SK-N-SH (cell line): Measurements from ENCODE around the gene HDAC4. TPM values are rescaled to one million over a fixed set of nuclear protein-coding genes. Genes with fewer than 3 reads are reported as not detected.

Experiments used
- CTCF ChIA-PET: fragments of 300-600, 350-600 bp; formaldehyde crosslinking; extraction: SDS; loops from one replicate; lab custom pipeline; 2021; lab: Yijun Ruan, JAX
- POLR2A ChIA-PET: fragments of 350-600 bp; sonication (Branson Sonifier 250); formaldehyde crosslinking; extraction: SDS; loops from one replicate; lab custom pipeline; 2020; ENCODE audit warnings: antibody characterized with exemption, inconsistent platforms; lab: Yijun Ruan, JAX
- DNase-seq: peaks from one replicate; pipeline ENCODE4 v3.0.0; 2012
- H2AFZ ChIP-seq: fragments of 200-600 bp; sonication (generic); 2 replicates; pipeline ENCODE4 v1.8.1; 2016; ENCODE audit warnings: antibody characterized with exemption, mild to moderate bottlenecking, low read depth
- H3F3A ChIP-seq: fragments of 200-600 bp; sonication (generic); replicated peaks from 2 replicates; pipeline ENCODE3; 2016; ENCODE audit warnings: antibody characterized with exemption, mild to moderate bottlenecking; ENCODE audit not compliant: insufficient read depth
- H3K27ac ChIP-seq, 2 experiments: fragments of 200-500 bp in 1 of 2; fragments of 200-600 bp in 1 of 2; sonication (Bioruptor generic) in 1 of 2; sonication (generic), shearing (Covaris generic) in 1 of 2; 2 replicates each; pipeline versions ENCODE4 v1.5.1 to v1.6.1; 2014 to 2016; ENCODE audit warnings: low read depth in 2 of 2, inconsistent platforms in 1 of 2, low read length in 1 of 2, mild to moderate bottlenecking in 1 of 2, mixed read lengths in 1 of 2
- H3K27me3 ChIP-seq: fragments of 200-600 bp; sonication (generic), shearing (Covaris generic); 2 replicates; pipeline ENCODE4 v1.6.1; 2016; ENCODE audit warnings: mixed run types; ENCODE audit not compliant: insufficient read depth
- H3K36me3 ChIP-seq, 2 experiments: fragments of 200-500 bp in 1 of 2; fragments of 200-600 bp in 1 of 2; sonication (Bioruptor generic) in 1 of 2; sonication (generic) in 1 of 2; replicated peaks in 1 of 2; 2 replicates each; pipeline versions ENCODE3 to v1.5.1; 2014 to 2016; ENCODE audit warnings: low read length in 1 of 2, mild to moderate bottlenecking in 1 of 2; ENCODE audit not compliant: insufficient read depth in 2 of 2, control insufficient read depth in 1 of 2
- H3K4me1 ChIP-seq, 2 experiments: fragments of 200-500 bp in 1 of 2; fragments of 200-600 bp in 1 of 2; sonication (Bioruptor generic) in 1 of 2; sonication (generic), shearing (Covaris generic) in 1 of 2; 2 replicates each; pipeline versions ENCODE4 v1.5.1 to v1.6.1; 2014 to 2016; ENCODE audit warnings: low read depth in 1 of 2, low read length in 1 of 2, mixed run types in 1 of 2; ENCODE audit not compliant: insufficient read depth in 2 of 2, control insufficient read depth in 1 of 2
- H3K4me2 ChIP-seq: fragments of 200-600 bp; sonication (generic), shearing (Covaris generic); 2 replicates; pipeline ENCODE4 v1.6.1; 2017; ENCODE audit warnings: mixed run types
- H3K4me3 ChIP-seq, 2 experiments: fragments of 200-500 bp in 1 of 2; fragments of 200-600 bp in 1 of 2; sonication (Bioruptor generic) in 1 of 2; sonication (generic), shearing (Covaris generic) in 1 of 2; 2 replicates each; pipeline versions ENCODE4 v1.5.1 to v1.8.1; 2014 to 2016; ENCODE audit warnings: low read depth in 2 of 2, inconsistent platforms in 1 of 2, low read length in 1 of 2, mild to moderate bottlenecking in 1 of 2, mixed read lengths in 1 of 2, moderate library complexity in 1 of 2
- H3K79me2 ChIP-seq: fragments of 200-600 bp; sonication (generic); 2 replicates; pipeline ENCODE4 v1.8.1; 2017; ENCODE audit warnings: mild to moderate bottlenecking; ENCODE audit not compliant: insufficient read depth
- H3K9ac ChIP-seq: fragments of 200-600 bp; sonication (generic); 2 replicates; pipeline ENCODE4 v1.6.1; 2017; ENCODE audit warnings: mixed run types
- H3K9me2 ChIP-seq: fragments of 200-600 bp; sonication (generic); 2 replicates; pipeline ENCODE4 v1.6.1; 2017; ENCODE audit warnings: mixed run types
- H3K9me3 ChIP-seq: fragments of 200-600 bp; sonication (generic); 2 replicates; pipeline ENCODE4 v1.6.1; 2017; ENCODE audit warnings: mixed run types, mild to moderate bottlenecking, moderate library complexity
- H4K20me1 ChIP-seq: fragments of 200-600 bp; sonication (generic); 2 replicates; pipeline ENCODE4 v1.6.1; 2017; ENCODE audit warnings: mild to moderate bottlenecking, mixed run types; ENCODE audit not compliant: insufficient read depth
- ELF1 ChIP-seq: IDR thresholded peaks from 2 replicates; pipeline ENCODE4 v1.4.0; 2012
- EP300 ChIP-seq, 2 experiments: IDR thresholded peaks; 2 replicates each; pipeline versions ENCODE4 v1.4.0 to v1.6.1; 2012; ENCODE audit warnings: borderline replicate concordance in 1 of 2, low read depth in 1 of 2, low read length in 1 of 2
- EZH2phosphoT487 ChIP-seq: fragments of 200-600 bp; sonication (generic); IDR thresholded peaks from 2 replicates; pipeline ENCODE4 v1.6.1; 2017; ENCODE audit warnings: low read depth, mixed run types, mild to moderate bottlenecking, antibody characterized with exemption, moderate library complexity, borderline replicate concordance
- FOSL2 ChIP-seq: IDR thresholded peaks from 2 replicates; pipeline ENCODE4 v1.4.0; 2012; ENCODE audit warnings: low read depth, mild to moderate bottlenecking, moderate library complexity, borderline replicate concordance
- FOXJ3 ChIP-seq: sonication (generic); formaldehyde crosslinking; IDR thresholded peaks from 2 replicates; pipeline ENCODE4 v1.5.1; 2020; ENCODE audit warnings: mild to moderate bottlenecking, missing genetic modification reagents
- GATA2 ChIP-seq: sonication (generic); formaldehyde crosslinking; IDR thresholded peaks from 2 replicates; pipeline ENCODE4 v1.5.0; 2020; ENCODE audit warnings: mild to moderate bottlenecking, missing genetic modification reagents
- JUND ChIP-seq: IDR thresholded peaks from 2 replicates; pipeline ENCODE4 v1.4.0; 2012
- MAX ChIP-seq: IDR thresholded peaks from 2 replicates; pipeline ENCODE4 v1.4.0; 2012; ENCODE audit warnings: low read depth
- MXI1 ChIP-seq: IDR thresholded peaks from 2 replicates; pipeline ENCODE4 v1.6.1; 2012; ENCODE audit warnings: mild to moderate bottlenecking, low read depth, low read length, improper control_type of control experiment
- NRF1 ChIP-seq: IDR thresholded peaks from 2 replicates; pipeline ENCODE4 v1.6.1; 2012; ENCODE audit warnings: low read depth, mild to moderate bottlenecking, low read length
- PBX3 ChIP-seq: IDR thresholded peaks from 2 replicates; pipeline ENCODE4; 2012
- RAD21 ChIP-seq: IDR thresholded peaks from 2 replicates; pipeline ENCODE4 v1.6.1; 2012; ENCODE audit warnings: mild to moderate bottlenecking, low read length
- RCOR1 ChIP-seq: fragments of 150-350 bp; IDR thresholded peaks from 2 replicates; pipeline ENCODE4 v1.6.1; 2017; ENCODE audit warnings: antibody characterized with exemption, low read length
- REST ChIP-seq: IDR thresholded peaks from 2 replicates; pipeline ENCODE4 v1.6.1; 2012; ENCODE audit warnings: mild to moderate bottlenecking, low read depth, low read length, moderate library complexity
- RFX5 ChIP-seq: IDR thresholded peaks from 2 replicates; pipeline ENCODE4 v1.6.1; 2012; ENCODE audit warnings: mild to moderate bottlenecking, improper control_type of control experiment, low read length
- RXRA ChIP-seq: IDR thresholded peaks from 2 replicates; pipeline ENCODE4 v1.4.0; 2012; ENCODE audit warnings: low read depth, mild to moderate bottlenecking, borderline replicate concordance
- SIN3A ChIP-seq: IDR thresholded peaks from 2 replicates; pipeline ENCODE4 v1.6.1; 2012; ENCODE audit warnings: low read depth, mild to moderate bottlenecking, low read length, moderate library complexity, borderline replicate concordance
- SMC3 ChIP-seq: IDR thresholded peaks from 2 replicates; pipeline ENCODE4 v1.6.1; 2012; ENCODE audit warnings: low read depth, low read length, improper control_type of control experiment
- TAF1 ChIP-seq: IDR thresholded peaks from 2 replicates; pipeline ENCODE4 v1.6.1; 2012; ENCODE audit warnings: low read depth, mild to moderate bottlenecking, low read length, moderate library complexity, borderline replicate concordance
- TCF12 ChIP-seq: IDR thresholded peaks from 2 replicates; pipeline ENCODE4 v1.4.0; 2012
- TEAD4 ChIP-seq: IDR thresholded peaks from 2 replicates; pipeline ENCODE4 v1.4.0; 2012; ENCODE audit warnings: mild to moderate bottlenecking, borderline replicate concordance; ENCODE audit not compliant: insufficient read depth
- USF1 ChIP-seq: IDR thresholded peaks from 2 replicates; pipeline ENCODE4 v1.4.0; 2012; ENCODE audit warnings: low read depth, borderline replicate concordance
- YY1 ChIP-seq: IDR thresholded peaks from 2 replicates; pipeline ENCODE4 v1.4.0; 2012; ENCODE audit warnings: low read depth, mild to moderate bottlenecking
- WGBS: methylation state at CpG from one replicate; pipeline ENCODE4 v1.1.6; 2017; ENCODE audit warnings: low lambda C conversion rate; 5-methylcytosine and 5-hydroxymethylcytosine counted together
- polyA plus RNA-seq, 3 experiments: library from polyadenylated mRNA; depleted of rRNA; stranded (reverse); fragments of >200 nt; gene quantifications; 2 replicates each; pipeline ENCODE4 v1.2.3, GENCODE V29; 2012

Gene HDAC4
- polyA plus RNA-seq, 1 of the 3 experiments (the other 2 are of a cell fraction), result 5.5 TPM

- TF ChIP-seq JUND, result no peak
- TF ChIP-seq RFX5, result no peak
- TF ChIP-seq SIN3A, result no peak
- no peak for TF ChIP-seq REST
- no peak for TF ChIP-seq RXRA
- no peak for TF ChIP-seq TEAD4
Observed at GRCh38 chr2:239046822-239047221, 354.0 kb downstream of the HDAC4 start (continued).

- Histone ChIP-seq H3K27ac (no peak overlapping the region), H3K9me3 (no peaks in the 10 kb centered on the region), H3K9ac (no peak overlapping the region), H4K20me1 (no peaks in the 10 kb centered on the region), H3K9me2 (no peaks in the 10 kb centered on the region), H3K79me2 (no peaks in the 10 kb centered on the region), H3K4me1 (no peaks in the 10 kb centered on the region; a peak in 1 of 4 replicates), H2AFZ (no peak overlapping the region), H3K27me3 (no peaks in the 10 kb centered on the region), H3K4me3 (no peak overlapping the region), H3K4me2 (no peak overlapping the region), H3F3A (no peaks in the 10 kb centered on the region), H3K36me3 (no peaks in the 10 kb centered on the region)
- CTCF ChIA-PET, result interaction anchor here (2.2 kb wide), 1 partner anchor 10 kb away, joined by 7 read pairs; no protein-coding TSS in a partner anchor
- POLR2A ChIA-PET, result no interaction called here
- no peak for DNase-seq
- WGBS, result 68% methylated on average over 8 of the region's 9 CpGs
- TF ChIP-seq MAX (no peak), TAF1 (no peak), RAD21 (no peak), REST (no peak), RCOR1 (no peak), NRF1 (no peak), ELF1 (no peak), PBX3 (no peak), EP300 (IDR thresholded peaks at IDR 0.05; ENCODE audit: borderline replicate concordance in 1 of 2, low read depth in 1 of 2, low read length in 1 of 2) (no peak), FOSL2 (no peak), GATA2 (CRISPR knock-in tag) (no peak), MXI1 (no peak), SMC3 (no peak), TCF12 (no peak), YY1 (no peak), USF1 (no peak), FOXJ3 (CRISPR knock-in tag) (no peak), EZH2phosphoT487 (no peak), RFX5 (no peak)
Observed at GRCh38 chr2:239044336-239044735, 356.5 kb downstream of the HDAC4 start.
